ENCODE data around the gene CA10. TPM values are rescaled to one million over a fixed set of nuclear protein-coding genes. Genes with fewer than 3 reads are reported as not detected.

Gene CA10
- total and polyA plus RNA-seq, 2 donors (not counting 1 experiment from before 2014, with no cell fraction given): not detected

DNA sequence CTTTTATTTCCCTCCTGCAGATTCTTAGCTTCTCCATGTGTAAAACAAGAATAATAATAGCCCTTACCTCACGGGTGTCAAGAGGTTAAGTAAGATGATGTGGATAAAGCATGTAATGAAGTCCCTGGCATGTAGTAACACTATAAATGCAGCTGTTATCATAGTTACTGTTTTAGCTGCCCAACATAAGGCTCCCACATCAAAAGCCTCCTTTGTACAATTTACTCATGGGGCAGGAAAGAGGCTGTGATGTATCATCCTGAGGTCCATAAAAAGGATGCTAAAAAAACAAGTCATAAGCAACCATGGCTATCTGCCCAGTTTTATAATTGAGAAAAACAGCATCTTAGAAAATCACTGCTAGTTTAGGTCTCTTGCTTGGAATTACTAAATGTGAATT, 339.7 kb downstream of the CA10 start:
- Histone ChIP-seq H3K9me3 (ENCODE audit: control insufficient read depth, insufficient read depth, low read depth, low read length) (no peaks in the 10 kb centered on the region), H3K36me3 (ENCODE audit: control insufficient read depth, insufficient read depth, low read length) (no peaks in the 10 kb centered on the region), H3K27me3 (ENCODE audit: control insufficient read depth, insufficient read depth, low read length) (no peaks in the 10 kb centered on the region), H3K27ac (ENCODE audit: insufficient read depth, low read length) (no peak overlapping the region), H3K4me3 (replicated peaks in 1 of 4; ENCODE audit: control extremely low read depth in 1 of 4, insufficient read depth in 1 of 4, low read depth in 3 of 4, low read length in 4 of 4) (no peak overlapping the region), H3K79me2 (ENCODE audit: control insufficient read depth, insufficient read depth, low read length) (no peaks in the 10 kb centered on the region), H3K4me2 (ENCODE audit: extremely low read depth, insufficient read depth, low read length) (no peak overlapping the region), H3K4me1 (ENCODE audit: control insufficient read depth, extremely low read depth, insufficient read depth, low read length) (no peaks in the 10 kb centered on the region), H4K20me1 (ENCODE audit: control insufficient read depth, extremely low read depth, insufficient read depth, low read length) (no peaks in the 10 kb centered on the region), H2AFZ (ENCODE audit: low read length) (no peak overlapping the region), H3K9ac (ENCODE audit: insufficient read depth, low read length) (no peak overlapping the region)
- no peak for TF ChIP-seq EZH2 (IDR thresholded peaks at IDR 0.05; ENCODE audit: low read length, missing control alignments)
- TF ChIP-seq, protein P1, sequence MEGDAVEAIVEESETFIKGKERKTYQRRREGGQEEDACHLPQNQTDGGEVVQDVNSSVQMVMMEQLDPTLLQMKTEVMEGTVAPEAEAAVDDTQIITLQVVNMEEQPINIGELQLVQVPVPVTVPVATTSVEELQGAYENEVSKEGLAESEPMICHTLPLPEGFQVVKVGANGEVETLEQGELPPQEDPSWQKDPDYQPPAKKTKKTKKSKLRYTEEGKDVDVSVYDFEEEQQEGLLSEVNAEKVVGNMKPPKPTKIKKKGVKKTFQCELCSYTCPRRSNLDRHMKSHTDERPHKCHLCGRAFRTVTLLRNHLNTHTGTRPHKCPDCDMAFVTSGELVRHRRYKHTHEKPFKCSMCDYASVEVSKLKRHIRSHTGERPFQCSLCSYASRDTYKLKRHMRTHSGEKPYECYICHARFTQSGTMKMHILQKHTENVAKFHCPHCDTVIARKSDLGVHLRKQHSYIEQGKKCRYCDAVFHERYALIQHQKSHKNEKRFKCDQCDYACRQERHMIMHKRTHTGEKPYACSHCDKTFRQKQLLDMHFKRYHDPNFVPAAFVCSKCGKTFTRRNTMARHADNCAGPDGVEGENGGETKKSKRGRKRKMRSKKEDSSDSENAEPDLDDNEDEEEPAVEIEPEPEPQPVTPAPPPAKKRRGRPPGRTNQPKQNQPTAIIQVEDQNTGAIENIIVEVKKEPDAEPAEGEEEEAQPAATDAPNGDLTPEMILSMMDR (conservative IDR thresholded peaks at IDR 0.05 in 1 of 2, IDR thresholded peaks at IDR 0.05 in 1 of 2; ENCODE audit: low read depth in 1 of 2, low read length in 2 of 2): no peak
- DNase-seq (ENCODE audit: low read depth in 2 of 2): no peak

DNA sequence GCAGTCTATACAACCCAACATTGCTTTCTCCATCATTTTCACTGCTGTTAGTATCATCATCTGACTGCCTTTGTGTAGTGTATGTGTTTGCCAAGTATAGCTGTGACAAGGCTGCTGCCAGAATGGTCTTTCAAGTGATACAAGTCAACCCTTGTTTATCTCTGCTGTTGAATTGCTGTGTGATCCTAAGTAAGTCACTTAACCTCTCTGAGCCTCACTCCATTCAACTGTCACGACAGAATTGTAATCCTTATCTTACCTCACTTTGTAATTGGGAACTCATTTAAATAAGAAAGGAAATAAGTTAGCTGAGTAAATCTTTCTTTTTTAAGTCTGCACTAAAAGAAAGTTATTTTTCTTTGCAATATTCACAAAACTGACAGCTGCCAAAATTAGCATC, 340.6 kb downstream of the CA10 start:
- H3K27ac ChIP-seq (ENCODE audit: insufficient read depth, low read length): no peak overlapping the region

DNA sequence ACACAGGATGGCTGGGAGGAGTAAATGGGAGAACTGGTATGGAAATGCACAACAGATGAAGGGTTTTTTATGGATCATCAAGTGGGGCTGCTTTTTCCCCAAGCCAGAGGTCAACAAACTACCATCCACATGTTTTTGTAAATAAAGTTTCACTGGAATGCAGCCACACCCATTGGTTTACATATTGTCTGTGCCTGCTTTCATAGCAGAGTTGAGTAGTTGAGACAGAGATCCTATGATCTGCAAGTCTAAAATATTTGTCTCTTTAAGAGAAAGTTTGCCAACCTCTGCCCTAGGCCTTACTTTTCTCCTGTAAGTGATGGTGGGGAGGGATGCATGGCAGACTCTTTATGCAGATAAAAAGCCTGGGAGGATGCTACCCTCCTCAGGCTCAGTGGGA, 341.4 kb downstream of the CA10 start:
- Histone ChIP-seq H3K4me2 (ENCODE audit: extremely low read depth, insufficient read depth, low read length) (no peak overlapping the region), H3K9ac (ENCODE audit: insufficient read depth, low read length) (no peak overlapping the region), H3K4me1 (ENCODE audit: control insufficient read depth, extremely low read depth, insufficient read depth, low read length) (no peaks in the 10 kb centered on the region), H3K79me2 (ENCODE audit: control insufficient read depth, insufficient read depth, low read length) (no peaks in the 10 kb centered on the region), H2AFZ (ENCODE audit: low read length) (no peak overlapping the region), H3K9me3 (ENCODE audit: control insufficient read depth, insufficient read depth, low read depth, low read length) (no peaks in the 10 kb centered on the region), H3K27me3 (ENCODE audit: control insufficient read depth, insufficient read depth, low read length) (no peaks in the 10 kb centered on the region), H3K27ac (ENCODE audit: insufficient read depth, low read length) (no peak overlapping the region), H4K20me1 (ENCODE audit: control insufficient read depth, extremely low read depth, insufficient read depth, low read length) (no peaks in the 10 kb centered on the region), H3K36me3 (ENCODE audit: control insufficient read depth, insufficient read depth, low read length) (no peaks in the 10 kb centered on the region), H3K4me3 (replicated peaks in 1 of 4; ENCODE audit: control extremely low read depth in 1 of 4, insufficient read depth in 1 of 4, low read depth in 3 of 4, low read length in 4 of 4) (no peak overlapping the region)
- DNase-seq (ENCODE audit: low read depth in 2 of 2): no peak
- TF ChIP-seq, protein P1 (conservative IDR thresholded peaks at IDR 0.05 in 1 of 2, IDR thresholded peaks at IDR 0.05 in 1 of 2; ENCODE audit: low read depth in 1 of 2, low read length in 2 of 2): no peak
- no peak for TF ChIP-seq EZH2 (IDR thresholded peaks at IDR 0.05; ENCODE audit: low read length, missing control alignments)

More for the DNA sequence above, 340.6 kb downstream of the CA10 start:
- Histone ChIP-seq H3K9ac (ENCODE audit: insufficient read depth, low read length) (no peak overlapping the region), H3K79me2 (ENCODE audit: control insufficient read depth, insufficient read depth, low read length) (no peaks in the 10 kb centered on the region), H2AFZ (ENCODE audit: low read length) (no peak overlapping the region), H3K27me3 (ENCODE audit: control insufficient read depth, insufficient read depth, low read length) (no peaks in the 10 kb centered on the region), H3K4me2 (ENCODE audit: extremely low read depth, insufficient read depth, low read length) (no peak overlapping the region), H3K36me3 (ENCODE audit: control insufficient read depth, insufficient read depth, low read length) (no peaks in the 10 kb centered on the region), H3K9me3 (ENCODE audit: control insufficient read depth, insufficient read depth, low read depth, low read length) (no peaks in the 10 kb centered on the region), H3K4me1 (ENCODE audit: control insufficient read depth, extremely low read depth, insufficient read depth, low read length) (no peaks in the 10 kb centered on the region), H4K20me1 (ENCODE audit: control insufficient read depth, extremely low read depth, insufficient read depth, low read length) (no peaks in the 10 kb centered on the region), H3K4me3 (replicated peaks in 1 of 4; ENCODE audit: control extremely low read depth in 1 of 4, insufficient read depth in 1 of 4, low read depth in 3 of 4, low read length in 4 of 4) (no peak overlapping the region)
- no peak for DNase-seq (ENCODE audit: low read depth in 2 of 2)
- TF ChIP-seq EZH2 (IDR thresholded peaks at IDR 0.05; ENCODE audit: low read length, missing control alignments): no peak
- TF ChIP-seq, protein P1 (conservative IDR thresholded peaks at IDR 0.05 in 1 of 2, IDR thresholded peaks at IDR 0.05 in 1 of 2; ENCODE audit: low read depth in 1 of 2, low read length in 2 of 2): no peak
